Activated T-cell treated with anti-CD3 and anti-CD28 coated beads, Interleukin-2, amount 50 U/mL, for 1 hour (primary cell): ENCODE measurements around the gene GRWD1.

Experiments used
- DNase-seq: peaks from one replicate; pipeline ENCODE4 v3.0.0-alpha.2; 2020

The GRWD1 gene

GRCh38 chr19:48428670-48429069, 17.1 kb upstream of the GRWD1 start:
- no peak for DNase-seq

GRCh38 chr19:48433337-48433736, 12.4 kb upstream of the GRWD1 start:
- no peak for DNase-seq

DNA sequence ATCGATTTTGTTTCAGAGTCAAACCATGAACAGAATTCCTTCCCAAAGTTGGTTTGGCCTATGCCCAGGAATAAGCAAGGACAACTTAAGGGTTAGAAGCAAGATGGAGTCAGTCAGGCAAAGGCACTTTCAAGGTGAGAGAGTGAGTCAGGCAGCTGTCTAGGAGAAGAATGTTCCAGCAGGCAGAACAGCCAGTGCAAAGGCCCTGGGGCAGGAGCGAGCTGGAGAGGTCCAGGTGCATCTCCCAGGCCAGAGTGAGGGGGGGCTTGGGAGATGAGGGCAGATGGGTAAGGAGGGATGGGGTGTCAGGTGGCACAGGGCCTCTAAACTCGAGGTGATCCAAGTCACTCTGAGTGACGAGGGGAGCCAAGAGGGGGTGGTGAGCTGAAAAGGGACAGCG, 9.2 kb upstream of the GRWD1 start:
- no peak for DNase-seq

GRCh38 chr19:48441360-48442050, 4.3 kb upstream of the GRWD1 start:
- no peak for DNase-seq

DNA sequence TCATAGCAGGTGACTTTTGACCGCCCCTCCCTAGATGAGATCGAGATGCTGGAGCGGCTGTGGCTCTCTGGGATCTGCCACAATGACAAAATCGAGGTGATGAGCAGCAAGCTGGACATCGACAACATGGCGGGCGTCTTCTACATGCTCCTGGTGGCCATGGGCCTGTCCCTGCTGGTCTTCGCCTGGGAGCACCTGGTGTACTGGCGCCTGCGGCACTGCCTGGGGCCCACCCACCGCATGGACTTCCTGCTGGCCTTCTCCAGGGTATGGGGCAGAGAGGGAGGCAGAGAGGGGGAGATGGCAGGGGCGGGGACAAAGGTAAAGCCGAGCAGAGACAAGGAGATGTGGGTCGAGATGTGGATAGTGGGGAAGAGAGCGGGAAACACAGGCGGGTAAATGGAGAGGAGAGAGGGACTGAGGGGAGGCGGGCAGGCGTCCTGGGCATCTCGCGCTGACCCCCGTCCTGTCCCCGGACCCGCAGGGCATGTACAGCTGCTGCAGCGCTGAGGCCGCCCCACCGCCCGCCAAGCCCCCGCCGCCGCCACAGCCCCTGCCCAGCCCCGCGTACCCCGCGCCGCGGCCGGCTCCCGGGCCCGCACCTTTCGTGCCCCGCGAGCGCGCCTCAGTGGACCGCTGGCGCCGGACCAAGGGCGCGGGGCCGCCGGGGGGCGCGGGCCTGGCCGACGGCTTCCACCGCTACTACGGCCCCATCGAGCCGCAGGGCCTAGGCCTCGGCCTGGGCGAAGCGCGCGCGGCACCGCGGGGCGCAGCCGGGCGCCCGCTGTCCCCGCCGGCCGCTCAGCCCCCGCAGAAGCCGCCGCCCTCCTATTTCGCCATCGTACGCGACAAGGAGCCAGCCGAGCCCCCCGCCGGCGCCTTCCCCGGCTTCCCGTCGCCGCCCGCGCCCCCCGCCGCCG, 3.4 kb upstream of the GRWD1 start:
- DNase-seq = no peak

- peak; percentile 44 for DNase-seq
Observed at GRCh38 chr19:48443256-48443655, 2.5 kb upstream of the GRWD1 start.

DNA sequence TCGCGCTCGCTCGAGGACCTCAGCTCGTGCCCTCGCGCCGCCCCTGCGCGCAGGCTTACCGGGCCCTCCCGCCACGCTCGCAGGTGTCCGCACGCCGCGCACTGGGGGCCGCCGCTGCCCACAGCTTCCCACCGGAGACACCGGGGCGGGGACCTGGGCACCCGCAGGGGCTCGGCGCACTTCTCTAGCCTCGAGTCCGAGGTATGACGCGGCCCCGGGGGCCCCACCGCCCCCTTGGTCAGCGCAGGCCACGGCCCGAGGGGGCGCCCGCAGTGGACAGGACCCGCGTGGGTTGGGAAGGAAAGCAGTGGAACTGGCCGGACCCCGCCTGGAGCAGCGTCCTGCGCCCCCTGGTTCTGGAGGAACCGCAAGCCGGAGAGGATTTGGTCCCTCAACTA, 2.1 kb upstream of the GRWD1 start:
- DNase-seq = no peak

DNA sequence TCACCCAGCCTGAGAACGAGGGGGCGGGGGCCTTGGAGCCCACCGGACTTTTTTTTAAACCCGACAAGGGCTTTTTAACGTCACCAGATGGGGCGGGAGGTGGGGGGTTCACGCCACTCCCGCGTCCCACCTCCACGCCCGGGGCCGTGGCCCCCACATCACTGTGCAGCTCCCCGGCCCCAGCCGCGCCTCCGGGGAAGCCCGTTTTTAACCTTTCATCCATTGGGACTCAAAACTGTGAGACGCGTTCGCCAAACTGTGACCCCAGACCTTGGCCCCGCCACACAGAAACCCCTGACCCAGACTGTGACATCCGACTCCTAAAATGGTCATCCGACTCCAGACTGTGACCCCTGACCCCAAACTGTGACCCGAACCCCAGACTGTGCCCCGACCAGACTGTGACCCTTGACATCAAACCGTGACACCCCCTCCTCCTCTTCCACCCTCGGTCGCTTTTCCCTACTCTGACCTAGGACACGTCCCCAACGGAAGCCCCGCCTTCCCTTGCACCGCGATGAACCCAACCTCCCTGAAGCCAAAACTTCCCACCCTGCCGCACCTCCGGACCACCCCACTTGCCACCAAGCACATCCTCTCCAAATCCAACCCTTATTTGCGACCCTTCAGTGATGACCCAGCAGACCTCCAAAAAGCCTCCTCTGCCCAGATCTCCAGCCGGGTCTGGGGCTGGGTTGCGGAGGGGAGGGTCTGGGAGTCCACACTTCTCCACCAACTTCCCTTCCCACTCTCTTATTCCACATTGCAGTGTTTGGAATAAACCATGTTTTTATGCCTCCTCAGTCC, 1.5 kb upstream of the GRWD1 start:
- no peak for DNase-seq

GRCh38 chr19:48444936-48445200, 915 bp upstream of the GRWD1 start:
- DNase-seq = no peak

GRCh38 chr19:48445256-48445605, 552 bp upstream of the GRWD1 start:
- DNase-seq = peak; percentile 28

GRCh38 chr19:48446579-48446978, 796 bp downstream of the GRWD1 start:
- DNase-seq = no peak

DNA sequence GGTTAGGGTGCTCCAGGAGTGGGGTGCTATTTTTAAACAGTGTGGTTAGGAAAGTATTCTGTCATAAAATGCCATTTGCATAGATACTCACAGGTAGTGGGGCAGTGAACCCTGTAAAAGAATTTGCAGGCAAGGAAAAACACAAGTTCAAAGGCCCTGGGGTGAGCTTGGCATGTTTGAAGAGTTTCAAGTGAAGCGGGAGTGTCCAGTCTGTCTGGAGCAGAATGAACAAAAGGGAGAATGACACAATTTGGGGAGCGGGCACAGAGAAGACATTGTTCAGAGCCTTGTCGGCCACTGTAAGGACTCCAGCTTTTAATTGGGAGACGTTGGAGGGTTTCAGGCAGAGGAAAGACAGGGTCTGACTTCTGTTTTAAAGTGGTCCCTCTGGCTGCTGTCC, 2.8 kb downstream of the GRWD1 start:
- no peak for DNase-seq

DNA sequence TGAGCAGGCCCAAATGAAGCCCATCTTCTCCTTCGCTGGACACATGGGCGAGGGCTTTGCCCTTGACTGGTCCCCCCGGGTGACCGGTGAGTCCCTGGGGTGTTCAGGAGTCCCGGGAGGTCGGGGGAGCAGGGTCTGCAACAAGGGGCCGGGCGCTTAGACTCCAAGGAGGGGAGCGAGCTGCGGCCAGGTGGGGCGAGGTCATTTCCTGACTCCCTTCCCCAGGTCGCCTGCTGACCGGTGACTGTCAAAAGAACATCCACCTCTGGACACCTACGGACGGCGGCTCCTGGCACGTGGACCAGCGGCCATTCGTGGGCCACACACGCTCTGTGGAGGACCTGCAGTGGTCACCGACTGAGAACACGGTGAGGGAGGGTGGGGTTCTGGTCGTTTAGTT, 4.7 kb downstream of the GRWD1 start:
- no peak for DNase-seq

GRCh38 chr19:48450863-48451262, 5.1 kb downstream of the GRWD1 start:
- DNase-seq = no peak

DNA sequence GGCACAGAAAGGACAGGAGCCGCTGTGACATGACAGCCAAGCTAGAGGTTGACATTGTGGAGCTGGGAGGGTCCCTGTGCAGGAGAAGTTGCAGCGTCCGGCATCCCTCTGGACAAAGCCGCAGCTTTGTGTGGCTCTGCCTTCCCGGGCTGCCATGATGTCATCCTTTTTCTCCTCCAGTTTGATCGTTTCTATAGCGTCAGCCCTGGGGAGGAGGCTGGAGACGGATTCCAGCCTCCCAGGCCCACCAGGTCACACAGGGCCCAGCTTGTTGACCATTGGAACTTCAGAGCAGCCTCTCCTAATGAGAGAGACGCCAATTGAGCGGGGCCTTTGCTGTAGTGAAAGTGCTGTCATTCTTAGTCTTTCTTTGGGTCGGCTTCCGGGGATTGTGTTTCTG, 5.8 kb downstream of the GRWD1 start:
- no peak for DNase-seq

DNA sequence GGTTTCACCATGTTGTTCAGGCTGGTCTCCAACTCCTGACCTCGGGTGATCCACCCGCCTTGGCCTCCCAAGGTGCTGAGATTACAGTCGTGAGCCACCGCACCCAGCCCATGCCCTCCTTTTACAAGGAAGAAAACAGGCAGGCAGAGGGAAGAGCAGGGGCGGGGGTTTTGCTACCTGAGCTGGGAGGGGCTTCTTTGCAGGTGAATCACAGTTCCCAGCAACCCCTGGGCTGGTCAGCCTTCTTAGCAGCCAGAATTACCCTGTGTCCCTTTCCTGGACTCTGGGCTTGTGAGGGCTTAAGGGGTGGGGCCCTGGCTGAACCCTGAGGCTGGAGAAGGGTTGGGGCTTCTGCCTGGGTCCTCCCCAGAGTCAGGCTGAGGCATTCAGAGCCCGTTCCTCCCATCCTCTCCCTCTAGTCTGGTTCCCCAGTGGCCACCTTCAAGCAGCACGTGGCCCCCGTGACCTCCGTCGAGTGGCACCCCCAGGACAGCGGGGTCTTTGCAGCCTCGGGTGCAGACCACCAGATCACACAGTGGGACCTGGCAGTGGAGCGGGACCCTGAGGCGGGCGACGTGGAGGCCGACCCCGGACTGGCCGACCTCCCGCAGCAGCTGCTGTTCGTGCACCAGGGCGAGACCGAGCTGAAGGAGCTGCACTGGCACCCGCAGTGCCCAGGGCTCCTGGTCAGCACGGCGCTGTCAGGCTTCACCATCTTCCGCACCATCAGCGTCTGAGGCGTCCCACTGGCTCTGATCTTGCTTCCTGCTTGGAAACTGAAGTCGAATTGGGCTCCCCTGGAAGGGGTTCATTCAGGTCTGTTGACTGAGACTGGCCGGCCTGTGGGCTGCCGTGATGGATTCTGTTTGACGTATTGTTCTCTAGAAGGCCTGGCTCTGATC, 6.8 kb downstream of the GRWD1 start:
- no peak for DNase-seq

DNA sequence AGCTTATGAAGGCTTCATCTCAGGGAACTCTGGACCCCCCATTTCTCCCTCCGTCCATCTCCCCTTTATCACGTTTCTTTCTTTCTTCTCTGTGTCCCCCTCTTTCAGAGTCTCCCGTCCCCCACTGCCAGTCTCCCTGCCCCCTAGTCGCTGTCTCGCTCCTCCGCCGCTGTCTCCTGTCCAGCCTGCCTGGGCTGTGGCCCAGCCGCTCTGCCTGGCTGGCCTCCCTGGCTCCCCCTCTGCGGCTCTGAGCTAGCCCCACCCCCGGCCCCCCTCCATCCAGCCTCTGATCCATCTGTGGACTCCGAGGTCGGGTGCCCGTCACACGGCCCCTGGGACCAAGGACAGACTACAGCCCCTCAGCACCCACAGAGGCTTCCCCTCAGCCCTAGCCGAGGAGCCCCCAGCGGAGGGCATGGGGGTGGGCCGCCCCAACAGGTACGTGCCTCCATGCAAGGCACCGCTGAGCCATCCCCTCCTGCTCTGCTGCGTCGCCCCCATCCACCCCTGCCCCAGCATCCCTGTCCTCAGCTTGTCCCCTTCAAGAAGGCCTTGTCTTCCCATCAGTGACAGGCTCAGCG, 8.5 kb downstream of the GRWD1 start:
- no peak for DNase-seq

GRCh38 chr19:48455171-48455907, 9.6 kb downstream of the GRWD1 start, which contains the start of gene KCNJ14:
Gene KCNJ14 (plus strand): TSS chr19:48455574. CDS start chr19:48461725, 6,151 bp downstream.
- no peak for DNase-seq

DNA sequence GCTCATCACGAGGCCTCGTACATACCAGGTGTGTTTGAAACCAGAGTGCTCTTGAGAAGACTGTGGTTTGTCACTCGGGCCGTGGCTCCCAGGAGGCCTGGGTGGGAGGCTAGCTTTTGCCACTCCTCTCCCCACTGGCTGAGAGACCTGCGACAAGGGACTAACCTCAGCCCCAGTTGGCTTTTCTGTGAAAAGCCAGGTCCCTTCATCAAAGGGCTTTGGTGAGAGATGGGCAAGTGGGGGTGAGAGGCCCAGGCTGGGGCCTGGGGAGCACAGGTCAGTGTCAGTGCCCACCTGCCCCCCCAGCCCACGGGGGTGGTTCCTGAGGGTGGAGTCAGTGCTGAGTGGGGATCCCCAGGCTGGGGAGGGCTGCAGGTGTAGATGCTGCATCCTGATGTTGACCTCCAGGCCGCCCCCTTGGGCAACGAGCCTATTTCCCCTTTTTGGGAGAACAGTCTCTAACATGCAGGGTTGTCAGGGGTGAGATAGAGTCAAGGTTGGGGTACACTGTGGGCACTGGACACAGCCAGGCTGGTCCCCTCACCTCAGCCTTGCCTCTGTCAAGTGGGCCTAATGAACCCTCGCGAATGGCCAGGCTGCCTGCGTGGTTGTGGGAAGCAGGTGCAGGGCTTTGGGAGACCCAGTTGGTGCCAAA, 10.3 kb downstream of the GRWD1 start:
- no peak for DNase-seq

GRCh38 chr19:48456864-48457263, 11.1 kb downstream of the GRWD1 start:
- DNase-seq = no peak

GRCh38 chr19:48458016-48458415, 12.2 kb downstream of the GRWD1 start:
- DNase-seq = no peak
